Colon (tissue), 2 donors: ENCODE data around the gene GSC2.

Experiments
- FAIRE-seq: peaks from 2 replicates; lab custom pipeline; 2012; peaks lifted over from hg19 to GRCh38; lab: Jason Lieb, UNC
- donor health status: control.
- donor health status: control.

GSC2 gene

GRCh38 chr22:19152942-19153883 is 3.1 kb upstream of the GSC2 start:
- FAIRE-seq: no peak

GRCh38 chr22:19151329-19152191 is 1.5 kb upstream of the GSC2 start:
- no peak for FAIRE-seq

- no peak for FAIRE-seq
These were observed 613 bp upstream of the GSC2 start for GRCh38 chr22:19150482-19151328.

GRCh38 chr22:19149047-19149883 is 827 bp downstream of the GSC2 start:
- FAIRE-seq: no peak

GRCh38 chr22:19148417-19149046 is 1.6 kb downstream of the GSC2 start:
- no peak for FAIRE-seq

GRCh38 chr22:19147195-19147780 is 2.8 kb downstream of the GSC2 start:
- no peak for FAIRE-seq

- no peak for FAIRE-seq
These were observed 3.7 kb downstream of the GSC2 start for GRCh38 chr22:19146215-19146968.

GRCh38 chr22:19143967-19144400 is 6.1 kb downstream of the GSC2 start:
- FAIRE-seq: no peak

- no peak for FAIRE-seq
These were observed 6.9 kb downstream of the GSC2 start for GRCh38 chr22:19143212-19143611.

- no peak for FAIRE-seq
These were observed 7.7 kb downstream of the GSC2 start for GRCh38 chr22:19142394-19142793.

GRCh38 chr22:19139974-19140373 is 10.1 kb downstream of the GSC2 start:
- no peak for FAIRE-seq

GRCh38 chr22:19139001-19139356 is 11.1 kb downstream of the GSC2 start:
- FAIRE-seq: no peak

GRCh38 chr22:19138217-19139000 is 11.7 kb downstream of the GSC2 start:
- no peak for FAIRE-seq

- no peak for FAIRE-seq
These were observed 12.5 kb downstream of the GSC2 start for GRCh38 chr22:19137384-19138216.

- no peak for FAIRE-seq
These were observed 13.2 kb downstream of the GSC2 start for GRCh38 chr22:19136915-19137314.

GRCh38 chr22:19134874-19135273 is 15.2 kb downstream of the GSC2 start:
- no peak for FAIRE-seq

GRCh38 chr22:19134176-19134831 is 15.8 kb downstream of the GSC2 start:
- FAIRE-seq: no peak
